HepG2 (cell line): Measurements from ENCODE around the gene NPBWR2. TPM values are rescaled to one million over a fixed set of nuclear protein-coding genes. Genes with fewer than 3 reads are reported as not detected.

Source experiments
- ARNTL ChIP-seq: sonication (generic); formaldehyde crosslinking; IDR thresholded peaks from 2 replicates; pipeline ENCODE4 v1.4.0; 2020; ENCODE audit warnings: mild to moderate bottlenecking, missing genetic modification reagents
- ATF1 ChIP-seq: IDR thresholded peaks from 2 replicates; pipeline ENCODE4 v1.6.1; 2016; ENCODE audit warnings: mild to moderate bottlenecking, control low read depth
- DMAP1 ChIP-seq: IDR thresholded peaks from 2 replicates; pipeline ENCODE4 v1.6.1; 2016
- DR1 ChIP-seq: sonication (generic); formaldehyde crosslinking; IDR thresholded peaks from 2 replicates; pipeline ENCODE4 v1.8.0; 2021; ENCODE audit warnings: mild to moderate bottlenecking, missing genetic modification reagents, inconsistent platforms
- EED ChIP-seq: sonication (generic); formaldehyde crosslinking; IDR thresholded peaks from 2 replicates; pipeline ENCODE4 v1.5.0; 2020; ENCODE audit warnings: mild to moderate bottlenecking, missing genetic modification reagents
- FOXJ3 ChIP-seq: sonication (generic); formaldehyde crosslinking; IDR thresholded peaks from 2 replicates; pipeline ENCODE4 v1.4.0; 2020; ENCODE audit warnings: missing genetic modification reagents, mild to moderate bottlenecking, borderline replicate concordance
- FOXK1 ChIP-seq: sonication (generic); formaldehyde crosslinking; IDR thresholded peaks from 2 replicates; pipeline ENCODE4 v1.4.0; 2020; ENCODE audit warnings: low read depth, missing genetic modification reagents, borderline replicate concordance
- FOXO4 ChIP-seq: sonication (generic); formaldehyde crosslinking; conservative IDR thresholded peaks from 2 replicates; pipeline ENCODE4 v1.8.1; 2023; ENCODE audit warnings: missing genetic modification reagents
- HCFC1 ChIP-seq: fragments of 150-350 bp; IDR thresholded peaks from 2 replicates; pipeline ENCODE4 v1.6.1; 2014; ENCODE audit warnings: low read depth, low read length
- HINFP ChIP-seq: sonication (generic); formaldehyde crosslinking; IDR thresholded peaks from 2 replicates; pipeline ENCODE4 v1.4.0; 2020; ENCODE audit warnings: low read depth, mild to moderate bottlenecking, missing genetic modification reagents
- RBAK ChIP-seq: sonication (generic); formaldehyde crosslinking; IDR thresholded peaks from 2 replicates; pipeline ENCODE4 v1.5.1; 2020; ENCODE audit warnings: mild to moderate bottlenecking, missing genetic modification reagents
- SOX5 ChIP-seq: IDR thresholded peaks from 2 replicates; pipeline ENCODE4 v1.6.1; 2016; ENCODE audit warnings: borderline replicate concordance
- SP4 ChIP-seq: sonication (generic); formaldehyde crosslinking; IDR thresholded peaks from 2 replicates; pipeline ENCODE4 v1.8.1; 2023; ENCODE audit warnings: mild to moderate bottlenecking, missing genetic modification reagents
- TSC22D2 ChIP-seq: sonication (generic); formaldehyde crosslinking; IDR thresholded peaks from 2 replicates; pipeline ENCODE4 v1.5.1; 2020; ENCODE audit warnings: missing genetic modification reagents, mild to moderate bottlenecking, borderline replicate concordance
- ZBTB2 ChIP-seq: sonication (generic); formaldehyde crosslinking; IDR thresholded peaks from 2 replicates; pipeline ENCODE4 v1.8.0; 2022; ENCODE audit warnings: low read depth, missing genetic modification reagents
- ZFP41 ChIP-seq: sonication (generic); formaldehyde crosslinking; IDR thresholded peaks from 2 replicates; pipeline ENCODE4 v1.4.0; 2020; ENCODE audit warnings: mild to moderate bottlenecking, missing genetic modification reagents, borderline replicate concordance
- ZKSCAN8 ChIP-seq: IDR thresholded peaks from 2 replicates; pipeline ENCODE4 v1.6.1; 2016; ENCODE audit warnings: borderline replicate concordance, missing genetic modification reagents, missing compliant biosample characterization
- ZNF256 ChIP-seq: sonication (generic); formaldehyde crosslinking; conservative IDR thresholded peaks from 2 replicates; pipeline ENCODE4 v1.4.0; 2020; ENCODE audit warnings: missing genetic modification reagents
- ZNF317 ChIP-seq: sonication (generic); formaldehyde crosslinking; IDR thresholded peaks from 2 replicates; pipeline ENCODE4 v1.5.0; 2020; ENCODE audit warnings: mild to moderate bottlenecking, missing genetic modification reagents
- ZNF430 ChIP-seq: sonication (generic); formaldehyde crosslinking; IDR thresholded peaks from 2 replicates; pipeline ENCODE4 v1.9.0; 2021; ENCODE audit warnings: mild to moderate bottlenecking, missing genetic modification reagents
- ZNF441 ChIP-seq: sonication (generic); formaldehyde crosslinking; IDR thresholded peaks from 2 replicates; pipeline ENCODE4 v1.7.0; 2021; ENCODE audit warnings: missing genetic modification reagents, borderline replicate concordance
- ZNF510 ChIP-seq: sonication (generic); formaldehyde crosslinking; IDR thresholded peaks from 2 replicates; pipeline ENCODE4 v1.4.0; 2020; ENCODE audit warnings: low read depth, mild to moderate bottlenecking, missing genetic modification reagents
- ZNF598 ChIP-seq: sonication (generic); formaldehyde crosslinking; IDR thresholded peaks from 2 replicates; pipeline ENCODE4 v1.5.1; 2020; ENCODE audit warnings: mild to moderate bottlenecking, missing genetic modification reagents, borderline replicate concordance
- ZNF747 ChIP-seq: sonication (generic); formaldehyde crosslinking; IDR thresholded peaks from 2 replicates; pipeline ENCODE4 v1.8.1; 2023; ENCODE audit warnings: missing genetic modification reagents, mild to moderate bottlenecking, borderline replicate concordance
- ZUFSP ChIP-seq: sonication (generic); formaldehyde crosslinking; IDR thresholded peaks from 2 replicates; pipeline ENCODE4 v1.9.0; 2021; ENCODE audit warnings: missing genetic modification reagents, mild to moderate bottlenecking, borderline replicate concordance
- polyA plus RNA-seq, 8 experiments: library from polyadenylated mRNA; depleted of rRNA in 3 of 8; stranded (reverse) in 7 of 8; unstranded in 1 of 8; fragments of >200 nt; fragmentation: Illumina TruSeq in 4 of 8; extraction: Trizol in 4 of 8; gene quantifications; 2 replicates each; pipeline versions ENCODE4 v1.2.1 to v1.2.3, GENCODE V29; 2011 to 2016; ENCODE audit warnings: low read depth in 4 of 8, missing spikeins in 1 of 8, mixed read lengths in 1 of 8; ENCODE audit not compliant: insufficient read depth in 1 of 8
- total RNA-seq, 5 experiments: library from RNA; depleted of rRNA; stranded (reverse); fragments of >200 nt; fragmentation: Illumina TruSeq; extraction: Trizol; gene quantifications; 2 replicates each; pipeline ENCODE4 v1.2.3, GENCODE V29; 2016; ENCODE audit warnings: low read depth in 1 of 5

The NPBWR2 gene
- total and polyA plus RNA-seq, 2 of the 13 experiments (the other 11 are each of a cell fraction or from before 2014, with no cell fraction given) = not detected

- TF ChIP-seq FOXK1 (CRISPR knock-in tag) = no peak
- TF ChIP-seq ZNF317 = peak; percentile 71
- peak; percentile 70 for TF ChIP-seq ZBTB2 (CRISPR knock-in tag)
- no peak for TF ChIP-seq ZNF510 (CRISPR knock-in tag)
- TF ChIP-seq HCFC1 = no peak
- no peak for TF ChIP-seq SOX5 (CRISPR knock-in tag)
- TF ChIP-seq ZUFSP (CRISPR knock-in tag) = no peak
- 0 out of 2 replicates have a peak, but pooled peaks have one; percentile 33 for TF ChIP-seq RBAK (CRISPR knock-in tag)
- TF ChIP-seq ZNF747 = peak; percentile 74; the same call in 1 of the 2 replicates
- no peak; the same call in 1 of the 2 replicates for TF ChIP-seq DMAP1 (CRISPR knock-in tag)
- 0 out of 2 replicates have a peak, but pooled peaks have one; percentile 78 for TF ChIP-seq ZNF430 (CRISPR knock-in tag)
- 0 out of 2 replicates have a peak, but pooled peaks have one; percentile 54 for TF ChIP-seq ZNF441 (CRISPR knock-in tag)
- no peak; the same call in 1 of the 2 replicates for TF ChIP-seq TSC22D2 (CRISPR knock-in tag)
- peak; percentile 54; the same call in 1 of the 2 replicates for TF ChIP-seq ZNF256
- TF ChIP-seq ZKSCAN8 (CRISPR knock-in tag) = no peak
- peak; percentile 6; the same call in 1 of the 2 replicates for TF ChIP-seq ZNF598 (CRISPR knock-in tag)
- no peak for TF ChIP-seq EED (CRISPR knock-in tag)
- no peak for TF ChIP-seq FOXJ3 (CRISPR knock-in tag)
- TF ChIP-seq SP4 (CRISPR knock-in tag) = peak; percentile 47; the same call in 1 of the 2 replicates
- TF ChIP-seq ARNTL (CRISPR knock-in tag) = no peak
- no peak for TF ChIP-seq ATF1
- TF ChIP-seq ZFP41 (CRISPR knock-in tag) = peak; percentile 75
- peak; percentile 45; the same call in 1 of the 2 replicates for TF ChIP-seq DR1 (CRISPR knock-in tag)
- TF ChIP-seq FOXO4 = no peak
- TF ChIP-seq HINFP (CRISPR knock-in tag) = peak; percentile 80; the same call in 1 of the 2 replicates
These were observed 50.3 kb downstream of the NPBWR2 start (continued) for GRCh38 chr20:64056889-64057627.
